Measurements from ENCODE around the gene ARHGAP19.

GRCh38 chr10:97215619-97216260 lies 76.7 kb downstream of the ARHGAP19 start:
- TF ChIP-seq EZH2phosphoT487 (conservative IDR thresholded peaks at IDR 0.05; ENCODE audit: low read length): no peak
- TF ChIP-seq CTCF (IDR thresholded peaks at IDR 0.05; ENCODE audit: insufficient read depth, low read length, poor library complexity, severe bottlenecking): no peak
